Colonic mucosa (tissue), 4 donors: ENCODE measurements around the gene DCAKD. TPM values are rescaled to one million over a fixed set of nuclear protein-coding genes. Genes with fewer than 3 reads are reported as not detected.

Experiments
- DNase-seq: peaks from one replicate; pipeline ENCODE4 v3.0.0-alpha.2; 2020
- H3K27ac ChIP-seq: fragments of 200-600 bp; one replicate; pipeline ENCODE4 v1.8.0; 2021
- H3K27me3 ChIP-seq: fragments of 200-600 bp; one replicate; pipeline ENCODE4 v1.8.0; 2021
- H3K36me3 ChIP-seq: fragments of 200-600 bp; one replicate; pipeline ENCODE4 v1.8.0; 2021
- H3K4me1 ChIP-seq: fragments of 200-600 bp; one replicate; pipeline ENCODE4 v1.8.0; 2021; ENCODE audit warnings: mild to moderate bottlenecking
- H3K4me3 ChIP-seq: fragments of 200-600 bp; one replicate; pipeline ENCODE4 v1.8.0; 2021
- H3K9ac ChIP-seq, 2 donors: one replicate each; pipeline ENCODE4 v1.7.0; 2013; ENCODE audit warnings: control low read depth in 2 of 2, low read depth in 2 of 2, low read length in 2 of 2
- H3K9me3 ChIP-seq: fragments of 200-600 bp; one replicate; pipeline ENCODE4 v1.8.0; 2021
- intact Hi-C: fragments of 100-400 bp; cut with DNase I; formaldehyde crosslinking; loops from one replicate; pipeline ENCODE4 v1.14.1; 2022
- total RNA-seq, 2 donors: library from RNA; stranded (reverse); fragmentation: NEBNext Ultra II Directional in 1 of 2; extraction: Animal tissue kit (Norgen Biotek cat#: 25700) in 1 of 2; gene quantifications; one replicate each; pipeline ENCODE4 v1.2.1, GENCODE V29; 2021
- TF ChIP-seq, protein P1 (sequence below): fragments of 200-600 bp; IDR thresholded peaks from one replicate; pipeline ENCODE4 v1.8.0; 2022; ENCODE audit warnings: antibody characterized with exemption, mild to moderate bottlenecking
- donor health status: healthy.
- donor health status: DM: no; HTN: no; CAD: no.
- donor health status: DM: no; HTN: no; CAD: no.

The DCAKD gene
- total RNA-seq, 2 donors from 2014 or later: 20.2 to 46.8 TPM

DNA sequence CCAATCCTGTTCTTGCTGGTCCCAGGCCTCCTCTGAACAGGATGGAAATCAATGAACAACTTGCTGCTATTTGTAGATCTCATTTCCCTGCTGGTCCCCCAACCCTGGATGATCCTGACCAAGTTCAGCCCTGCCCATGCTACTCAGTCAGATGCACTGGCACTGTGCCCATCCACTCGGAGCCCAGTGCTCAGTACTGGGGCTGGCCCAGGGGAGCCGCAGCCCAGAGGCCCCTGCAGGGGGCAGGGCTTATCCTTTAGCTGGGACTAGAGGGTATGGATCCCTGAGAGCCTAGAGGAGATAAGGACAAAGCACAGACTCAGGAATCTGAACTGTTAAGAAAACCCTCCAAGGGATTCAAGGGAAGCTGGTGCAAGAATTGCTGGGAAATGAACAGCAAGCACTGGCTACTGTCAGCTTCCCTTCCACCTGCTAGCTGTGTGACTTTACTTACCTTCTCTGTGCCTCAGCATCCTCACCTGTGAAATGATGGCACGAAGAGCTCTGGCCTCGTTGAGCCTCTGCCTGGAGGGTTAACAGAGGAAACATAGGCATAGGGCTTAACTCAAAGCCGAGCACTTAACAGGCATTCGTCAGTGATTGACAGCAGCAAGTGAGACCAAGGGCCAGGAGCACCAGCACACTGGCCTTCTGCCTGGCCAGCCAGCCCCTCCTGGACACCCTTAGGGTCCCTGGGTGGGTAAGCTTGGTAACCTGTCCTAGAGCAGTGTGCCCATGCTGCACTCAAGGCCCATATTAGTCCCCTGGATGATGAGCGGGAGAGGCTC lies 53.5 kb downstream of the DCAKD start:
- no peak overlapping the region for H3K4me3 ChIP-seq
- no peak overlapping the region for H3K9ac ChIP-seq
- intact Hi-C loops: no loop called here
- H3K9me3 ChIP-seq: no peaks in the 10 kb centered on the region
- no peaks in the 10 kb centered on the region for H3K4me1 ChIP-seq
- TF ChIP-seq, protein P1, sequence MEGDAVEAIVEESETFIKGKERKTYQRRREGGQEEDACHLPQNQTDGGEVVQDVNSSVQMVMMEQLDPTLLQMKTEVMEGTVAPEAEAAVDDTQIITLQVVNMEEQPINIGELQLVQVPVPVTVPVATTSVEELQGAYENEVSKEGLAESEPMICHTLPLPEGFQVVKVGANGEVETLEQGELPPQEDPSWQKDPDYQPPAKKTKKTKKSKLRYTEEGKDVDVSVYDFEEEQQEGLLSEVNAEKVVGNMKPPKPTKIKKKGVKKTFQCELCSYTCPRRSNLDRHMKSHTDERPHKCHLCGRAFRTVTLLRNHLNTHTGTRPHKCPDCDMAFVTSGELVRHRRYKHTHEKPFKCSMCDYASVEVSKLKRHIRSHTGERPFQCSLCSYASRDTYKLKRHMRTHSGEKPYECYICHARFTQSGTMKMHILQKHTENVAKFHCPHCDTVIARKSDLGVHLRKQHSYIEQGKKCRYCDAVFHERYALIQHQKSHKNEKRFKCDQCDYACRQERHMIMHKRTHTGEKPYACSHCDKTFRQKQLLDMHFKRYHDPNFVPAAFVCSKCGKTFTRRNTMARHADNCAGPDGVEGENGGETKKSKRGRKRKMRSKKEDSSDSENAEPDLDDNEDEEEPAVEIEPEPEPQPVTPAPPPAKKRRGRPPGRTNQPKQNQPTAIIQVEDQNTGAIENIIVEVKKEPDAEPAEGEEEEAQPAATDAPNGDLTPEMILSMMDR: no peak
- H3K27me3 ChIP-seq: no peaks in the 10 kb centered on the region
- no peak for DNase-seq
- no peaks in the 10 kb centered on the region for H3K36me3 ChIP-seq
- no peak overlapping the region for H3K27ac ChIP-seq

DNA sequence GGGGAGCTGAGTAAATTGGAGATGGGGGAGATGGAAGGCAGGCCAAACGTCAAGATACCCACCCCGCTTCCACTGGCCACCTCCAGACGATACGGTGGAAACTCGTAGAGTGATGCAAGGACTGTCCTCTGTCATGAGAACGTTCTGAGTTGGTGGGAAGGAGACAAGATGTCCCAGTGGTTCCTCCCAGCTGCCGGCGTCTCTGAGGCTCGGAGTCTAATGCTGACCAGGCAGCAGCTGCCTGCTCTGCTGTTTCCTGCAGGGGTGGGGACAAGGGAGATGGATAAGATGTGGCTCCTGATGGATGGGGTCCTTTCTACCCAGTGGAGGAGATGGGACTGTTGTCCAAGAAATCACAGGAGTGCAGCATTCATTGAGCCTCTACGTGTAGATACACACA lies 55.1 kb downstream of the DCAKD start:
- no peaks in the 10 kb centered on the region for H3K36me3 ChIP-seq
- intact Hi-C loops: no loop called here
- no peak overlapping the region for H3K9ac ChIP-seq
- TF ChIP-seq, protein P1: no peak
- H3K27me3 ChIP-seq: no peaks in the 10 kb centered on the region
- H3K27ac ChIP-seq: no peak overlapping the region
- no peaks in the 10 kb centered on the region for H3K9me3 ChIP-seq
- H3K4me1 ChIP-seq: no peaks in the 10 kb centered on the region
- H3K4me3 ChIP-seq: no peak overlapping the region
- no peak for DNase-seq

DNA sequence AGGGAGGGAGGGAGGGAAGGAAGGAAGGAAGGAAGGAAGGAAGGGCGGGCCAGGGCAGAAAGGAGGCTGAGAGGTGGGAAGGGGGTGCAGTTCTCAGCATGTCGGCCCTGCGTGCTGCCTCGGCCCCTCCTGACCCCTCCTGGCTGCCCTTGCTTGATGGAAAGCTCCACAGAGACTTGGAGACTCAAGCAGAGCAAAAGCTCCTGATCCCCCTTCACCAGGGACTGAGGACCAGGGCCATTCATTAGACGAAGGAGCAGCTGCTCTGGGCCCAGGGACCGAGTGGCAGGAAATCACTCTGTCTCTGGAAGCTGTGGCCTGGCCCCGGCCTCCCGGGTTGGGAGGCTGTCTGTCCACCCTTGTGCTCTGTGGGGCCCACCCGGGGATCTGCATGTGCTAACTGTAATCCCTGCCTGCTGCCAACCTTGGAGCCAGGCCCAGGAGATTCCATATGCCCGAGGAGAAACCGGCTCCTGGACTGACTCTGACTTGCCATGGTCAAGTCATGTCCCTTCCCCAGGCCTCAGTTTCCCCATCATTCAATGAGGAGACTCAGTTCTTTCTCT lies 55.9 kb downstream of the DCAKD start:
- intact Hi-C loops: no loop called here
- Histone ChIP-seq H3K27me3 (no peaks in the 10 kb centered on the region), H3K4me3 (no peak overlapping the region), H3K9ac (no peak overlapping the region), H3K36me3 (no peaks in the 10 kb centered on the region), H3K9me3 (no peaks in the 10 kb centered on the region), H3K27ac (no peak overlapping the region), H3K4me1 (no peaks in the 10 kb centered on the region)
- TF ChIP-seq, protein P1: no peak
- no peak for DNase-seq

DNA sequence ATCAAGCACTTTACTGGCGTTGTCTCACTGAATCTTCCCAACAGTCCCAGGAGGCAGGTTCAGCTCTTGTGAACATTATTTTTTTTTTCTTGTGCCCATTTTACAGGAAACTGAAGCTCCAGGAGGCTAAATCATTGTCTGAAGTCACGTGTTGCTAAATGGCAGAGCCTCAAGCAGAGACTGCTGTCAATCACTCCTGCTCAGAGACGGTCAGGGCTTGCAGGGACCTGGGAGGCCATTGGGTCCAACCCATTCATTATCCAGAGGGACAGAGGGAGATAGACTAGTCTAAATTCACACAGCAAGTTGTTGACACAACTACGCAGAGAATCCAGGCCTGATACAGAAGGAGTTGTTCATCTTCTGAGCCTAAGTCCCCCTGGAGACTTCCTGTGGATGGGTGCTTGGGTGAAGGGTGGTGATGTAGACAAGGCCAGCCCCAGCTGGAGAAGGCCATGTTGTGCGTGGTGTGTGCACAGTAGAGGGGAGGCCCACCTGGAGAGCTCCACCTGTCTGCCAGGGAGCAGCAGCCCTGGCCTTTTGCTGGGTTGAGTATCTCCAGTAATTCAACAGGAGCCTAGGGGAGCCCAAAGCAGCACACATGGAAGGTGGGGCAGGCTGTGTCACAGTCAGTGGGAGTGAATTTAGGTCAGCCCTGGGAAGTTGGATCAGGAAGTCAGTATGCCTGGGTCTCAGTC lies 59.0 kb downstream of the DCAKD start:
- Histone ChIP-seq H3K27ac (no peak overlapping the region), H3K9ac (no peak overlapping the region), H3K27me3 (peaks cover 5% of the 10 kb centered on the region), H3K4me1 (no peaks in the 10 kb centered on the region), H3K9me3 (no peaks in the 10 kb centered on the region), H3K4me3 (no peak overlapping the region), H3K36me3 (no peaks in the 10 kb centered on the region)
- TF ChIP-seq, protein P1: no peak
- DNase-seq: no peak
- intact Hi-C loops: no loop called here

DNA sequence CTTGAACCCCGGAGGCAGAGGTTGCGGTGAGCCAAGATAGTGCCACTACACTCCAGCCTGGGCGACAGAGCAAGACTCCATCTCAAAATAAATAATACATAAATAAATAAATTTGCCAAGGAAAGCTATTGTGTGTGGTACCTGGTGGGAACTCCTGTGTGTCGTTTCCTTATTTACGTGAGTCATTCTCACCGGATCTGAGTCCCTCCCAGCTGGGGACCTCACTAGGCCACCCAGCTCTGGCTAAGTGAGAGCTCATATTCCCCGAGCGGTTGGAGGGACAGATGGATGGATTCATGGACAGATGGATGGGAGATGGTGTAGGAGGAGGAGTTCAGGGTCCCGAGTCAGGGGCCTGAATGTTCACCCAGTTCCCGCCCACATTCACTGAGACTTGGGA lies 60.4 kb downstream of the DCAKD start:
- intact Hi-C loops: no loop called here

More for the DNA sequence above, 60.4 kb downstream of the DCAKD start:
- Histone ChIP-seq H3K4me1 (no peaks in the 10 kb centered on the region), H3K4me3 (no peak overlapping the region), H3K27me3 (peaks cover 5% of the 10 kb centered on the region), H3K27ac (no peak overlapping the region), H3K36me3 (no peaks in the 10 kb centered on the region), H3K9ac (no peak overlapping the region), H3K9me3 (no peaks in the 10 kb centered on the region)
- DNase-seq: no peak
- TF ChIP-seq, protein P1: no peak
